Astrocyte (in vitro differentiated cells and primary cell): ENCODE measurements around the gene MCOLN1. TPM values are rescaled to one million over a fixed set of nuclear protein-coding genes. Genes with fewer than 3 reads are reported as not detected.
A peak's percentile ranks its signal among the peaks of the same experiment; 100 is the strongest.

Experiments used
- DNase-seq: peaks from one replicate; pipeline ENCODE4 v3.0.0-alpha.2; 2010; ENCODE audit warnings: low read depth
- FAIRE-seq: peaks from 2 replicates; lab custom pipeline; 2011; peaks lifted over from hg19 to GRCh38; lab: Jason Lieb, UNC
- H2AFZ ChIP-seq: 2 replicates; pipeline ENCODE4 v1.6.0; 2012; ENCODE audit warnings: low read depth, low read length, inconsistent platforms
- H3K27ac ChIP-seq: 2 replicates; pipeline ENCODE4 v1.5.1; 2011; ENCODE audit warnings: low read depth, low read length, inconsistent platforms
- H3K27me3 ChIP-seq: 2 replicates; pipeline ENCODE4 v1.6.0; 2011; ENCODE audit warnings: low read length, inconsistent platforms; ENCODE audit not compliant: insufficient read depth
- H3K36me3 ChIP-seq: 2 replicates; pipeline ENCODE4 v1.5.1; 2011; ENCODE audit warnings: low read length, inconsistent platforms; ENCODE audit not compliant: insufficient read depth
- H3K4me1 ChIP-seq: 2 replicates; pipeline ENCODE4 v1.5.1; 2011; ENCODE audit warnings: low read length, inconsistent platforms; ENCODE audit not compliant: insufficient read depth
- H3K4me2 ChIP-seq: 2 replicates; pipeline ENCODE4 v1.6.0; 2012; ENCODE audit warnings: low read length, inconsistent platforms
- H3K4me3 ChIP-seq: 2 replicates; pipeline ENCODE4 v1.5.1; 2011; ENCODE audit warnings: low read depth, mild to moderate bottlenecking, low read length, inconsistent platforms; ENCODE audit not compliant: insufficient read depth
- H3K79me2 ChIP-seq: 2 replicates; pipeline ENCODE4 v1.6.0; 2012; ENCODE audit warnings: mild to moderate bottlenecking, low read length, inconsistent platforms; ENCODE audit not compliant: insufficient read depth
- H3K9ac ChIP-seq: 2 replicates; pipeline ENCODE4 v1.6.0; 2012; ENCODE audit warnings: mild to moderate bottlenecking, low read length, inconsistent platforms
- H3K9me3 ChIP-seq: 2 replicates; pipeline ENCODE4 v1.5.1; 2012; ENCODE audit warnings: low read depth, mild to moderate bottlenecking, low read length, inconsistent platforms; ENCODE audit not compliant: insufficient read depth
- H4K20me1 ChIP-seq: 2 replicates; pipeline ENCODE4 v1.6.0; 2012; ENCODE audit warnings: low read length, inconsistent platforms; ENCODE audit not compliant: insufficient read depth
- H3K27ac Mint-ChIP-seq: one replicate; pipeline ENCODE4 v1.8.0; 2021; ENCODE audit warnings: mild to moderate bottlenecking, mixed read lengths; ENCODE audit not compliant: unreplicated experiment
- H3K27me3 Mint-ChIP-seq: one replicate; pipeline ENCODE4 v1.8.0; 2021; ENCODE audit warnings: low read depth, mixed read lengths; ENCODE audit not compliant: unreplicated experiment
- H3K36me3 Mint-ChIP-seq: one replicate; pipeline ENCODE4 v1.8.0; 2021; ENCODE audit warnings: low read depth, mixed read lengths; ENCODE audit not compliant: unreplicated experiment
- H3K4me1 Mint-ChIP-seq: one replicate; pipeline ENCODE4 v1.8.0; 2021; ENCODE audit warnings: low read depth, mixed read lengths; ENCODE audit not compliant: unreplicated experiment
- H3K4me3 Mint-ChIP-seq: one replicate; pipeline ENCODE4 v1.8.0; 2021; ENCODE audit warnings: mild to moderate bottlenecking, moderate library complexity, mixed read lengths; ENCODE audit not compliant: unreplicated experiment
- H3K9me3 Mint-ChIP-seq: one replicate; pipeline ENCODE4 v1.8.0; 2021; ENCODE audit warnings: mild to moderate bottlenecking, mixed read lengths; ENCODE audit not compliant: unreplicated experiment
- EZH2 ChIP-seq: IDR thresholded peaks from 2 replicates; pipeline ENCODE4 v1.6.1; 2012; ENCODE audit warnings: mild to moderate bottlenecking, low read length, inconsistent platforms; ENCODE audit not compliant: insufficient read depth
- total RNA-seq: library from RNA; stranded (reverse); gene quantifications from 2 replicates; pipeline ENCODE4 v1.2.1, GENCODE V29; 2021
- TF ChIP-seq, protein P1 (sequence below): IDR thresholded peaks from 2 replicates; pipeline ENCODE4 v1.5.1; 2011; ENCODE audit warnings: low read depth, mild to moderate bottlenecking, inconsistent platforms, low read length, moderate library complexity; ENCODE audit not compliant: insufficient read depth

MCOLN1 gene
- total RNA-seq, 1 donor from 2014 or later, result 26.2 TPM

DNA sequence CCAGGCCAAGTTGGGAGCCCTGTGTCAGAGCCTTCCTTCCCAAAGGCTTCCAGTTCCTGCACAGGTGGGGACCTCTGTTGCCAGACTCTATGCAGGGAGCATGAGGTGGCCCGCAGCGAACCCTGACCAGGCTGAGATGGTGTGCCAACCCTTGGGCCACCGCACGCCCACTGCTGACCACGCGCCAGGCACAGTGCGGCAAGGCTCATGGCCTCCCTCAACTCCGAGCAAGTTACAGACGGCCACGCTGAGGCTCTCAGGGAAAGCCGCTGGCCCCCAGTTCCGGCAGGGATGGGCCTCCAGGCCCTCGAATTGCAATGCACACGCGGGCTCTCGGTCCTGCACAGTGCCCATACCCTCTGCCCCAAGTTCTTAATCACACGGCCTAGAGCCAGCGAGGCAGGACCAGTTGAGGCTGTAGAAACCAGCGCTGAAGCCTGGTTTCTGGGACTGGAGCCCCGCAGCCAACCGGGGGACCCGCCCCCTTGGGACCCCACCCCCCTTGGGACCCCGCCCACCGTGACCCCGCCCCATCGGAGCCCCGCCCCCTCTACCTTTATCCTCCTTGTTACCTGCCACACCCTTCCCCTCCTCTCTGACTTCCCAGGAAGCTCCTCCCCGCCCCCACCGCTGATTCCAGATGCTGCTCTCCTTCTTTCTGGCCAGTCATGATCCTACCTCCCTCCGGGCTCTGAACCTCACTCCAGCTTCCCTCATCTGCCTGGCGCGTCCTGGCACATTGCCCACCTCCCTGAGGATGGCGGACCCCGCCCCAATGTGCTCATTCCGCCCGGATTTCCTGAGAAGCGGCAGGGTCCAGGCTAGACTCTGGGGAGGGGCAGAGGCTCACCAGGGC lies 39.6 kb upstream of the MCOLN1 start:
- Histone ChIP-seq H3K36me3 (no peaks in the 10 kb centered on the region), H3K4me3 (no peak overlapping the region), H3K4me2 (no peak overlapping the region), H3K79me2 (no peaks in the 10 kb centered on the region), H3K9ac (no peak overlapping the region), H3K4me1 (peaks cover 9% of the 10 kb centered on the region), H3K27me3 (no peaks in the 10 kb centered on the region), H3K9me3 (no peaks in the 10 kb centered on the region), H2AFZ (no peak overlapping the region), H3K27ac (no peak overlapping the region), H4K20me1 (no peaks in the 10 kb centered on the region)
- DNase-seq (no peak), FAIRE-seq (no peak)
- no peaks in the 10 kb centered on the region for H3K27me3 Mint-ChIP-seq
- H3K4me3 Mint-ChIP-seq, result no peak overlapping the region
- peaks cover 2% of the 10 kb centered on the region for H3K9me3 Mint-ChIP-seq
- peak overlapping the region; percentile 79 for H3K27ac Mint-ChIP-seq
- H3K4me1 Mint-ChIP-seq, result peaks cover 6% of the 10 kb centered on the region
- no peaks in the 10 kb centered on the region for H3K36me3 Mint-ChIP-seq
- TF ChIP-seq EZH2, result no peak
- TF ChIP-seq, protein P1, sequence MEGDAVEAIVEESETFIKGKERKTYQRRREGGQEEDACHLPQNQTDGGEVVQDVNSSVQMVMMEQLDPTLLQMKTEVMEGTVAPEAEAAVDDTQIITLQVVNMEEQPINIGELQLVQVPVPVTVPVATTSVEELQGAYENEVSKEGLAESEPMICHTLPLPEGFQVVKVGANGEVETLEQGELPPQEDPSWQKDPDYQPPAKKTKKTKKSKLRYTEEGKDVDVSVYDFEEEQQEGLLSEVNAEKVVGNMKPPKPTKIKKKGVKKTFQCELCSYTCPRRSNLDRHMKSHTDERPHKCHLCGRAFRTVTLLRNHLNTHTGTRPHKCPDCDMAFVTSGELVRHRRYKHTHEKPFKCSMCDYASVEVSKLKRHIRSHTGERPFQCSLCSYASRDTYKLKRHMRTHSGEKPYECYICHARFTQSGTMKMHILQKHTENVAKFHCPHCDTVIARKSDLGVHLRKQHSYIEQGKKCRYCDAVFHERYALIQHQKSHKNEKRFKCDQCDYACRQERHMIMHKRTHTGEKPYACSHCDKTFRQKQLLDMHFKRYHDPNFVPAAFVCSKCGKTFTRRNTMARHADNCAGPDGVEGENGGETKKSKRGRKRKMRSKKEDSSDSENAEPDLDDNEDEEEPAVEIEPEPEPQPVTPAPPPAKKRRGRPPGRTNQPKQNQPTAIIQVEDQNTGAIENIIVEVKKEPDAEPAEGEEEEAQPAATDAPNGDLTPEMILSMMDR, result no peak

DNA sequence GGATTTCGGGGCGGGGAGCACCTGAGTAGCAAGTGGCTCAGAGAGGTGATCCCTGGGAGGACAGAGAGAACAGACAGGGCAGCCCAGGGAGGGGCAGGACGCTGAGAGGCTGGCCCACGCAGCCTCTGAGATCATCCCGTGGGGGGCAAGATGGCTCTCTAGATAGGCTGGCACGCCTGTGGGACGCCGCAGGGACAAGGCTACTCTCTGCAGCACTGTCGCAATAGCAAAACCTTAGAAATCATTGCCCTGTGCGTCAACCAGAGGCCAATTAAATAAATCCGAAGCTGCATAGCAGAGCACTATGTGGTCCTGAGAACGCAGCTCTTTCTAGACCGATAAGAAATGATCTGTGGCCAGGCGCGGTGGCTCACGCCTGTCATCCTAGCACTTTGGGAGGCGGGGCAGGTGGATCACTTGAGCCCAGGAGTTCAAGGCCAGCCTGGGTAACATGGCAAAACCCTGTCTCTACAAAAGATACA lies 38.7 kb upstream of the MCOLN1 start:
- no peaks in the 10 kb centered on the region for H3K27me3 ChIP-seq
- H3K9me3 ChIP-seq, result no peaks in the 10 kb centered on the region
- H3K4me1 ChIP-seq, result peaks cover 12% of the 10 kb centered on the region
- no peaks in the 10 kb centered on the region for H3K36me3 ChIP-seq
- Mint-ChIP-seq H3K4me1 (peaks cover 6% of the 10 kb centered on the region), H3K27me3 (no peaks in the 10 kb centered on the region), H3K4me3 (no peak overlapping the region), H3K27ac (no peak overlapping the region), H3K36me3 (no peaks in the 10 kb centered on the region), H3K9me3 (peaks cover 2% of the 10 kb centered on the region)
- FAIRE-seq, result no peak
- H3K9ac ChIP-seq, result no peak overlapping the region
- H3K4me2 ChIP-seq, result no peak overlapping the region
- H3K79me2 ChIP-seq, result no peaks in the 10 kb centered on the region
- DNase-seq, result no peak
- no peak overlapping the region for H2AFZ ChIP-seq
- TF ChIP-seq, protein P1, result no peak
- TF ChIP-seq EZH2, result no peak
- H3K4me3 ChIP-seq, result no peak overlapping the region
- no peak overlapping the region for H3K27ac ChIP-seq
- H4K20me1 ChIP-seq, result no peaks in the 10 kb centered on the region

DNA sequence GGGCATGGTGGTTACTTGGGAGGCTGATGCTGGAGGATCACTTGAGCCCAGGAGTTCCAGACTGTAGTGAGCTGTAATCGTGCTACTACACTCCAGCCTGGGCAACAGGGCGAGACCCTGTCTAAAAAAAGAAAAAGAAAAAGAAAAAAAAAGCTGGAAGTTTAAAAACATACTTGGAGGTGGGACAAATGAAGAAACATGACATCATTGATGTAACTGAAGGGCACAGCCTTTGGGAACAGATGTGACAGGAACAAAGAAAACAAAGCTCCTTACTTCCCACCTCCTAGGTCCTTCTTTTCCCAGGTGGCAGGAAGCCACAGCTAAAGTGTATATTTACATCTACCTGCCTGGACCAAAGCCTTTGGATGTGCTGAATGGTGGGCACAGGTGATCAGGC lies 35.5 kb upstream of the MCOLN1 start:
- Histone ChIP-seq H3K27me3 (no peaks in the 10 kb centered on the region), H3K9ac (no peak overlapping the region), H3K9me3 (no peaks in the 10 kb centered on the region), H4K20me1 (no peaks in the 10 kb centered on the region), H2AFZ (no peak overlapping the region), H3K27ac (no peak overlapping the region), H3K36me3 (no peaks in the 10 kb centered on the region), H3K79me2 (no peaks in the 10 kb centered on the region), H3K4me1 (peaks cover 7% of the 10 kb centered on the region), H3K4me2 (no peak overlapping the region), H3K4me3 (no peak overlapping the region)
- Mint-ChIP-seq H3K36me3 (no peaks in the 10 kb centered on the region), H3K4me3 (no peak overlapping the region), H3K27ac (no peak overlapping the region), H3K27me3 (no peaks in the 10 kb centered on the region), H3K4me1 (no peaks in the 10 kb centered on the region), H3K9me3 (peaks cover 2% of the 10 kb centered on the region)
- no peak for DNase-seq
- TF ChIP-seq EZH2, result no peak
- TF ChIP-seq, protein P1, result no peak
- no peak for FAIRE-seq
